ENCODE measurements around the gene SLC22A15.
"Not testable (repeated sequence)": the region's sequence is repeated elsewhere in the genome, so short reads cannot be mapped to it uniquely, and the experiment has no call there.

Gene SLC22A15

GRCh38 chr1:115955228-115955627 is 21.1 kb upstream of the SLC22A15 start:
- no peak overlapping the region for H3K27ac ChIP-seq
- H3K4me1 ChIP-seq = no peaks in the 10 kb centered on the region
- H3K36me3 ChIP-seq = no peaks in the 10 kb centered on the region
- H3K27me3 ChIP-seq = no peaks in the 10 kb centered on the region
- no peaks in the 10 kb centered on the region for H3K9me3 ChIP-seq
- no peak for TF ChIP-seq CTCF (IDR thresholded peaks at IDR 0.05)
- intact Hi-C loops (cut with DNase I; ENCODE audit: low total_unique reads) = no loop called here
- no peak for DNase-seq
- no peak overlapping the region for H3K4me3 ChIP-seq

GRCh38 chr1:115958866-115959265 is 17.4 kb upstream of the SLC22A15 start:
- Histone ChIP-seq H3K9me3 (no peaks in the 10 kb centered on the region), H3K27me3 (no peaks in the 10 kb centered on the region), H3K27ac (no peak overlapping the region), H3K4me3 (no peak overlapping the region), H3K36me3 (no peaks in the 10 kb centered on the region), H3K4me1 (no peaks in the 10 kb centered on the region)
- no peak for TF ChIP-seq CTCF (IDR thresholded peaks at IDR 0.05)
- no peak for DNase-seq
- intact Hi-C loops (cut with DNase I; ENCODE audit: low total_unique reads) = no loop called here

- no peak for DNase-seq
- Histone ChIP-seq H3K9me3 (no peaks in the 10 kb centered on the region), H3K27ac (no peak overlapping the region), H3K27me3 (no peaks in the 10 kb centered on the region), H3K4me3 (no peak overlapping the region), H3K4me1 (no peaks in the 10 kb centered on the region), H3K36me3 (no peaks in the 10 kb centered on the region)
- no peak for TF ChIP-seq CTCF (IDR thresholded peaks at IDR 0.05)
- intact Hi-C loops (cut with DNase I; ENCODE audit: low total_unique reads) = no loop called here
Measured at GRCh38 chr1:115969509-115969908, 6.8 kb upstream of the SLC22A15 start.

GRCh38 chr1:115971778-115972177 is 4.5 kb upstream of the SLC22A15 start:
- H3K27ac ChIP-seq; H3K27me3 ChIP-seq; H3K4me1 ChIP-seq; H3K9me3 ChIP-seq; intact Hi-C loops (cut with DNase I; ENCODE audit: low total_unique reads); H3K36me3 ChIP-seq; DNase-seq; H3K4me3 ChIP-seq: not testable (repeated sequence)

GRCh38 chr1:115973154-115973553 is 3.2 kb upstream of the SLC22A15 start:
- intact Hi-C loops (cut with DNase I; ENCODE audit: low total_unique reads) = no loop called here
- Histone ChIP-seq H3K36me3 (no peaks in the 10 kb centered on the region), H3K27me3 (no peaks in the 10 kb centered on the region), H3K4me3 (no peak overlapping the region), H3K4me1 (peaks cover 0 to 12% (median 3%) of the 10 kb centered on the region in 4 donors), H3K27ac (no peak overlapping the region), H3K9me3 (no peaks in the 10 kb centered on the region)
- no peak for TF ChIP-seq CTCF (IDR thresholded peaks at IDR 0.05)
- DNase-seq = no peak

GRCh38 chr1:115975569-115976061 is 698 bp upstream of the SLC22A15 start:
- TF ChIP-seq CTCF (IDR thresholded peaks at IDR 0.05) = no peak
- H3K4me1 ChIP-seq = peaks cover 0 to 16% (median 3%) of the 10 kb centered on the region in 4 donors
- H3K36me3 ChIP-seq = no peaks in the 10 kb centered on the region
- H3K9me3 ChIP-seq = no peaks in the 10 kb centered on the region
- peak overlapping the region; percentile 78 to 86 for H3K4me3 ChIP-seq
- DNase-seq = no peak
- H3K27me3 ChIP-seq = no peaks in the 10 kb centered on the region
- intact Hi-C loops (cut with DNase I; ENCODE audit: low total_unique reads) = no loop called here
- peak overlapping the region; percentile 84 to 86 for H3K27ac ChIP-seq
